Measurements from ENCODE around the gene MRPL1.
"Not testable (repeated sequence)": the region's sequence is repeated elsewhere in the genome, so short reads cannot be mapped to it uniquely, and the experiment has no call there.

MRPL1 gene

DNA sequence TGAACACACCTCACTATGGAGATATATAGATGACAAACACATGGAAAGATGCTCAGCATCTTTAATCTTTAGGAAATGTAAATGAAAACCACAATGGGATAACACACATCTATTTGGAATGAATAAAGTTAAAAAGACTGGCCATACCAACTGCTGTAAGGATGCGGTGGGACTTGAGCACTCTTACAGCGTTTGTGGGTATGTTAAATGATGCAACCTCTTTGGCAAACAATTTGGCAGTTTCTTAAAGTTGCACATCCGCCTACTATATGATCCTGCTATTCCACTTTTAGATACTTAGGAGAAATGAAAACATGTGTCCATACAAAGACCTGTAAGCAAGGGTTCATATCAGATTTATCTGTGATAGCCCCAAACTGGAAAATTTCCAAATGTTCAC lies 50.7 kb downstream of the MRPL1 start:
- no peak for DNase-seq (ENCODE audit: low read depth in 2 of 2)

DNA sequence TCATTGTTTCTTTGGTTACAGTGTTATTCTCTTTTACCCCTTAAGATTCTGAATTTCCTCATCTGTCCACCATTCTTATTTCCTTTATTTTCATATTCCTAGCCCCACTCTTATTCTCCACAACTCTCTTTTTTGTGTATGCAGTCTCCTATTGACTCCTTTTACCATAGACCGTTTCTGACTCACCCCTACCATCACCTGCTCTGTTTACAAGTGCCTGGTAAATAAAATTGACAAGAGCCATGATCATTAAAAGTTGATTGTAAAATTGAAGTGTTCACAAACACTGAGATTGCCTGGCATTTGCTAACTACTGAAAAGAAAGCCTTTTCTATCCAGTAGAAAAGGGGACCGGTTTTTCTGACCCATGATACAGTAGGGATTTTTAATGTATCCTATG lies 54.4 kb downstream of the MRPL1 start:
- DNase-seq (ENCODE audit: low read depth in 2 of 2), result no peak

DNA sequence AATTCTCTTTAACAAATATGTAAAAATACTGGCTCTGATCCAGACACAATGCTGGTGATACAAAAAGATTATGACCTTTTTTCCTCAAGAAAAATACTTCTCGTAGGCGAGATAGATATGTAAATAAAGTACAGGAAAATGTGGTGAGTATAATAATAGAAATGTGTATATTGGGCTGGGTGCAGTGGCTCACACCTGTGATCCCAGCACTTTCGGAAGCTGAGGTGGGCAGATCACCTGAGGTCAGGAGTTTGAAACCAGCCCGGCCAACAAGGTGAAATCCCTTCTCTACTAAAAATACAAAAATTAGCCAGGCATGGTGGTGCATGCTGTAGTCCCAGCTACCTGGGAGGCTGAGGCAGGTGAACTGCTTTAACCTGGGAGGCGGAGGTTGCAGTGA lies 55.0 kb downstream of the MRPL1 start:
- DNase-seq (ENCODE audit: low read depth in 2 of 2), result no peak

- DNase-seq (ENCODE audit: low read depth in 2 of 2), result no peak
These were observed 57.7 kb downstream of the MRPL1 start for GRCh38 chr4:77920371-77920770.

DNA sequence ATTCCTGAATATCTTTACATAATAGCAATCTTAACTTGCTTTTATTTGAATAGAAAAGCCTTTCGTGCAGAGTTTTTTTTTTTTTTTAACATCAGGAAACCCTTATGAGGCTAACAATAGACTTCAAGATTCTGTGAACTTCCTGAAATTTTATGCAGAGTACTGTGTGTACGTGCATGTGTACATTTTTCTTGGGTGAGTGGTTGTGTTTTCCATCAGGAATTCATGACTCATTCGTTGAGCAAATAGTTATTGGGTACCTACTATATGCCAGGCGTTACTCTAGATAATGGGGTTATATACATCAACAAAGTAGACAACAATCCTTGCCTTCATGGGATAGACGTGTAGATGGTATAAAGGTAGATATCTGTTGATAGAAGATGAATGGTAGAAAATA lies 59.1 kb downstream of the MRPL1 start:
- no peak for DNase-seq (ENCODE audit: low read depth in 2 of 2)

GRCh38 chr4:77922158-77923094 lies 59.8 kb downstream of the MRPL1 start:
- no peak for DNase-seq (ENCODE audit: low read depth in 2 of 2)

- DNase-seq (ENCODE audit: low read depth in 2 of 2), result no peak
These were observed 65.6 kb downstream of the MRPL1 start for GRCh38 chr4:77927991-77928925.

DNA sequence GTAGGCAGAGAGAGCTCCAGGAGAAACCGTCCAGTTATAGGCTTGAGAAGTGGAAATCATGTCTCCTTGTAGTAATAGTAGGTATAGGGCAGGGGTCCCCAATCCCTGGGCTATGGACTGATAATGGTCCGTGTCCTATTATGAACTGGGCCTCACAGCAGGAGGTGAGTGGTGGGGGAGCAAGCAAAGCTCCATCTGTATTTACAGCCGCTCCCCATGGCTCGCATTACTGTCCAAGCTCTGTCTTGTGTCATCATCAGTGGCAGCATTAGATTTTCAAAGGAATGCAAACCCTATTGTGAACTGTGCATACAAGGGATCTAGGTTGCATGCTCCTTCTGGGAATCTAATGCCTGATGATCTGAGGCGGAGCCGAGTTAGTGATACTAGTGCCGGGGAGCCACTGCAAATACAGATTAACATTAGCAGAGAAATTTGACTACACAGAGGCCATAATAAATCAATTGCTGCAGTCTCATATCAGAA lies 67.6 kb downstream of the MRPL1 start:
- no peak for DNase-seq (ENCODE audit: low read depth in 2 of 2)

- DNase-seq (ENCODE audit: low read depth in 2 of 2), result no peak
These were observed 68.2 kb downstream of the MRPL1 start for GRCh38 chr4:77930876-77931275.

DNA sequence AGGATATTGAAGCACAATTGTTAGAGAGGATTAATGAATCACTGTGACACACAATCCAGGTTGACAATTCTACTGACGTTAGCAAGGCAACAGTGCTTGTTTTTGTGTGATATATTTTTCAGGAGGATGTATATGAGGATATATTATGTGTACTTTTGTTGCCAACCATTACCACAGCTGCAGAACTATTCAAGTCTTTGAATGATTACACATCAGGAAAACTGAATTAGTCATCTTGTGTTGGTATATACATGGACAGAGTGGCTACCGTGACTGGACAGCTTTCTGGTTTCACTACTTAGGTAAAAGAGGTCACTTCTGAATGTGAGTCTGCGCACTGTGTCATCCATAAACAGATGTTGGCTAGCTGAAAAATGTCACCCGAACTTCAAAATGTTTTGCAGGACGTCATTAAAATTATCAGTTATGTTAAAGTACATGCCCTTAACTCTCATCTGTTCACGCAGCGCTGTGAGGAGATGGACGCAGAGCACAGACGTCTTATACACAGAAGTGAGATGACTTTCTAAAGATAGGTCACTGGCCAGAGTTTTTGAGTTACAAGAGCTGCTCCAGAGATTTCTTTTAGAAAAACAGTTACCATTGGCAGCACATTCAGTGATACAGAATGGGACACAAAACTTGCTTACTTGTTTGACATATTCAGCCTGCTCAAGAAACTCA lies 69.0 kb downstream of the MRPL1 start:
- DNase-seq (ENCODE audit: low read depth in 2 of 2), result no peak

DNA sequence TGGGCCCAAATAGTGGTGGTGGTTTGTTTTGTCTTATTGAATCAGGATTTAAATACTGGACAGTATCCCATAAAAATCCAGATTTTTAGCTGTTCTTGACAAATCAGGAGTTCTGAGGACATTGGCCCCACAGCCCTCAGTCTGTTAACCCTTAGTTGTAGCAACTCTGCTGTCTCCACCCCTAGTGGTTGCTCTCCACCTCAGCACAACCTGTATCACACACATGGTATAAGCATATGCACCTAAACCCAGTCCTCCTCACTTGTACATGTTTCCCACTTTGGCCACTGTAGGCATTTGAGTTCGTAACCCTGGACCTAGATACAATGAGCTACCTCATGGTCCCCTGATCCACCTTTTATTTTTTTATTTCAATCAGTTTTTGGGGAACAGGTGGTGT lies 75.9 kb downstream of the MRPL1 start:
- DNase-seq (ENCODE audit: low read depth in 2 of 2), result no peak

DNA sequence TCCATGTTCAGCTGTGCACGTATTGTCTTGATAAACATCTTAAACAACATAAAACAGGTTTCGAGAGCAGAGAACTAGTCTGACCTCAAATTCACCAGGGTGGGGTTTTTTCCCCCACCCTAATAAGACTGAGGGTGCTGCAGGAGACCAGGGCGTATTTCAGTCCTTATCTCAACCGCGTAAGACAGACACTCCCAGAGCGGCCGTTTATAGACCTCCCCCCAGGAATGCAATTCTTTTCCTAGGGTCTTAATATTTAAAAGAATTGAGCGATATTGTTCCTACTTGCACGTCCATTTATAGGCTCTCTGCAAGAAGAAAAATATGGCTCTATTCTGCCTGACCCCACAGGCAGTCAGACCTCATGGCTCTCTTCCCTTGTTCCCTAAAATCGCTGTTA lies 83.3 kb downstream of the MRPL1 start:
- not testable (repeated sequence) for DNase-seq (ENCODE audit: low read depth in 2 of 2)

GRCh38 chr4:77950203-77950602 lies 87.6 kb downstream of the MRPL1 start:
- no peak for DNase-seq (ENCODE audit: low read depth in 2 of 2)

DNA sequence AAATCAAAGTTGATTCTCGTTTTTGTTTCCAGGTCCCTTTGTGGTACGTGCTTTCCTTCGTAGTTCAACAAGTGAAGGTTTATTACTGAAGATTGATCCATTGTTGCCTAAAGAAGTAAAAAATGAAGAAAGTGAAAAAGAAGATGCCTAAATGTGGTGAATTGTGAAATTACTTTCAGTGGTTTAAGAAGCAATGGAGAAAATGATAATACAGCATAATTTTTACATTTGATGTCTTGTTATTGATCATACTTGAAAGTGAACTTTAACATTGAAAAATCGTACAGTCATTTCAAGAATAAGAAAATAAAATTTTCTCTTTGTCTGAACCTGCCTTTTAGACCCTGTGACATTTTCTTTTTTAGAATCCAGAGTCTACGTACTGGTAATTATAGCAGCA lies 89.8 kb downstream of the MRPL1 start:
- DNase-seq (ENCODE audit: low read depth in 2 of 2), result no peak

DNA sequence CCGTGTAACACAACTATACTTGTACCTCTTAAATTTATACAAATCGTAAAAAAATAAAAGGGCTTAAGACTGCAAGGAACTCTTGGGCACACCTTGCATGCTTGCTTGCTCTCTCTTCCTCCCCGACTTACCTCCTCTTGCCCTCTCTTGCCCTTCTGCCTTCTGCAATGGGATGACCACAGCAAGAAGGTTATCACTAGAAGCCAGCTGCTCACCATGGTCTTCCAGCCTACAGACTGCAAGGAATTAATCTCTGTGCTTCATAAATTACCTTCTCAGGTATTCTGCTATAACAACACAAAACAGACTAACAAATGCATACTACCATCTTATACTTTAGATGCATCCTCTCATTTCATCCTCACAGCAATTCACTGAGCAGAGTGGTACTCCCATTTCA lies 92.1 kb downstream of the MRPL1 start:
- no peak for DNase-seq (ENCODE audit: low read depth in 2 of 2)

- no peak for DNase-seq (ENCODE audit: low read depth in 2 of 2)
These were observed 94.3 kb downstream of the MRPL1 start for GRCh38 chr4:77956917-77957316.

- no peak for DNase-seq (ENCODE audit: low read depth in 2 of 2)
These were observed 96.3 kb downstream of the MRPL1 start for GRCh38 chr4:77958897-77959296.

DNA sequence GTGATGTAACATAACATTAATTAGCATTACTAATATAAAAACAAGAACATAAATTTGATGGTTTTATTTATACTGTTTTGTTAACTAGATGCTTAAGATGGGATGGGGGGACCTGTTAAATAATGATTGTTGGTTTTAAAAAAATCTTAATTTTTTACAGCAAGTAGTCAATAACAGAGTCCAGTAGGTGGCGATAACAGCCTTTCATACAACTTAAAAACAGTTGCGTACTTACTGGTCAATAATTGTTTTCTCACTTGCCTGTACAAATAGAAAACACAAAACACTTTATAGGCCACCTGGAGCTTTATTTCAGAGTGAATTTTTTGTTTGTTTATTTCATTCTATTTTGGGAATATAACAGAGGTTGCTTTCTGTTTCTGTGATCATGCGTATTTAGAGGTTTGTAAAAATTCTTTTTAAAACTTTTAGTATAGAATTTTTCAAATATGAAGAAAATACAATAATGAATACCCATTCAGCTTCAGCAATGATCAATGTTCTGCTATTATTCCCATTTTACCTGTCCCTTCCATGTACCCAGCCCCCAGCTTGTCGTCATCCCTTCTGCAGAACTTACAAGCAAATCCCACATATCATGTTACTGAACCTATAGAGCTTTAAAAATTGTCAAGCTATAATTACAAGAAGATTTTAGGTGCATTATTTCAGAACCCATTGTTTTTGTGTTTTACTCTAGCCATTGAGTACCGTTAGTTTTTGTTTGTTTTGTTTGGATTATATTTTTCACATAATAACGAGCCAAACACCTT lies 97.1 kb downstream of the MRPL1 start:
- no peak for DNase-seq (ENCODE audit: low read depth in 2 of 2)

GRCh38 chr4:77960367-77960766 lies 97.7 kb downstream of the MRPL1 start:
- DNase-seq (ENCODE audit: low read depth in 2 of 2), result no peak

- no peak for DNase-seq (ENCODE audit: low read depth in 2 of 2)
These were observed 100.4 kb downstream of the MRPL1 start for GRCh38 chr4:77963004-77963403.

DNA sequence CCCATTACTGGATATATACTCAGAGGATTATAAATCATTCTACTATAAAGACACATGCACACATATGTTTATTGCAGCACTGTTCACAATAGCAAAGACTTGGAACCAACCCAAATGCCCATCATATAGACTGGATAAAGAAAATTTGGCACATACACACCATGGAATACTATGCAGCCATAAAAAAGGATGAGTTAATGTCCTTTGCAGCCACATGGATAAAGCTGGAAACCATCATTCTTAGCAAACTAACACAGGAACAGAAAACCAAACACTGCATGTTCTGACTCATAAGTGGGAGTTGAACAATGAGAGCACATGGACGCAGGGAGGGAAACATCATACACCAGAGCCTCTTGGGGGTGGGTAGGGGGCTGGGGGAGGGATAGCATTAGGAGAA lies 111.0 kb downstream of the MRPL1 start:
- not testable (repeated sequence) for DNase-seq (ENCODE audit: low read depth in 2 of 2)

Measured in stimulated activated CD4-positive, alpha-beta T cell treated with anti-CD3 and anti-CD28 coated beads, Interleukin-1b, Interleukin-23, amount 100 ng/mL, for 4 hours (primary cell).